ENCODE results near the gene PCK2.

DNA sequence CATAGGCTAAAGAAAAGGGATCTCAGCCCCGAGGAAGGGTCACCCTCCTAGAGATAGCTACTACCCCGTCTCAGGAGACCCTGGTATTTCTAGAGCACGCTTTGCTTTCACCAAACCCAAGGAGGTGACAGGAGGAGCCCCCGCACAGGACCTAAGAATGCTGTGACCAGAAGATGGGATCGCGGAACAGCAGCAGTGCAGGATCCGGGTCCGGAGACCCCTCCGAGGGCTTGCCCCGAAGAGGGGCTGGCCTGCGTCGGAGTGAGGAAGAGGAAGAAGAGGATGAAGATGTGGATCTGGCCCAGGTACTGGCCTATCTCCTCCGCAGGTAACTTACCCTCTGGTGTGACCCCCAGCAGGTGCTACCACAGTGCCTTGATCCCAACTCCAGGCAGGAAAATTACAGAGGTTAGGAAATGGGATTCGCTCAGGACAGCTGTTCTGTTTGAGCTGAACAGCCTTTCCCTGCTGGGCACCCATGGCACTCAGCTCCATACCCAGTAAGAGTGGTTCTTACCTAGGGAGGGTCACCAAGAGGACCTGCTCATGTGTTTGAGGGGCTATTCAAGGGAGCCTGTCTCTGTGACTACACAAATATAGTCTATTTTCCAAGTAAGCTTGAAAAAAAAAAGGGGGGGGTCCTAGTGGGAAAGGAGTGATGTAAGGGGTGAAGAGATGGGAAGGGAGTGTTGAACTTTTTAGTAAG lies 21.5 kb downstream of the PCK2 start:
- TF ChIP-seq, protein P1, sequence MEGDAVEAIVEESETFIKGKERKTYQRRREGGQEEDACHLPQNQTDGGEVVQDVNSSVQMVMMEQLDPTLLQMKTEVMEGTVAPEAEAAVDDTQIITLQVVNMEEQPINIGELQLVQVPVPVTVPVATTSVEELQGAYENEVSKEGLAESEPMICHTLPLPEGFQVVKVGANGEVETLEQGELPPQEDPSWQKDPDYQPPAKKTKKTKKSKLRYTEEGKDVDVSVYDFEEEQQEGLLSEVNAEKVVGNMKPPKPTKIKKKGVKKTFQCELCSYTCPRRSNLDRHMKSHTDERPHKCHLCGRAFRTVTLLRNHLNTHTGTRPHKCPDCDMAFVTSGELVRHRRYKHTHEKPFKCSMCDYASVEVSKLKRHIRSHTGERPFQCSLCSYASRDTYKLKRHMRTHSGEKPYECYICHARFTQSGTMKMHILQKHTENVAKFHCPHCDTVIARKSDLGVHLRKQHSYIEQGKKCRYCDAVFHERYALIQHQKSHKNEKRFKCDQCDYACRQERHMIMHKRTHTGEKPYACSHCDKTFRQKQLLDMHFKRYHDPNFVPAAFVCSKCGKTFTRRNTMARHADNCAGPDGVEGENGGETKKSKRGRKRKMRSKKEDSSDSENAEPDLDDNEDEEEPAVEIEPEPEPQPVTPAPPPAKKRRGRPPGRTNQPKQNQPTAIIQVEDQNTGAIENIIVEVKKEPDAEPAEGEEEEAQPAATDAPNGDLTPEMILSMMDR (IDR thresholded peaks at IDR 0.05), result no peak
- TF ChIP-seq POLR2A (IDR thresholded peaks at IDR 0.05), result no peak

All from testis (tissue), 2 donors.